H9 (cell line): ENCODE data around the gene NDUFB11. TPM values are rescaled to one million over a fixed set of nuclear protein-coding genes. Genes with fewer than 3 reads are reported as not detected.

Source experiments
- DNase-seq: peaks from one replicate; pipeline ENCODE4 v3.0.0-alpha.2; 2017
- H2AFZ ChIP-seq: one replicate; pipeline ENCODE4 v1.6.1; 2013; ENCODE audit warnings: mild to moderate bottlenecking, low read length, control low read depth, moderate library complexity
- H2AK5ac ChIP-seq: 2 replicates; pipeline ENCODE4 v1.6.1; 2013; ENCODE audit warnings: low read length, control low read depth, mixed read lengths; ENCODE audit not compliant: insufficient read length
- H2BK120ac ChIP-seq: one replicate; pipeline ENCODE4 v1.6.1; 2013; ENCODE audit warnings: low read depth, mild to moderate bottlenecking, low read length, control low read depth, inconsistent platforms; ENCODE audit not compliant: poor library complexity, severe bottlenecking
- H2BK12ac ChIP-seq: 2 replicates; pipeline ENCODE4 v1.6.1; 2013; ENCODE audit warnings: low read length, control low read depth, mixed read lengths, low read depth; ENCODE audit not compliant: insufficient read length
- H2BK15ac ChIP-seq: 2 replicates; pipeline ENCODE4 v1.6.1; 2013; ENCODE audit warnings: low read depth, low read length, control low read depth
- H2BK20ac ChIP-seq: one replicate; pipeline ENCODE4 v1.6.1; 2013; ENCODE audit warnings: low read depth, mild to moderate bottlenecking, low read length, control low read depth, inconsistent platforms; ENCODE audit not compliant: poor library complexity, severe bottlenecking
- H2BK5ac ChIP-seq: 2 replicates; pipeline ENCODE4 v1.6.1; 2013; ENCODE audit warnings: low read length, control low read depth, mixed read lengths; ENCODE audit not compliant: insufficient read length
- H3K14ac ChIP-seq: 2 replicates; pipeline ENCODE4 v1.6.1; 2013; ENCODE audit warnings: low read length, control low read depth; ENCODE audit not compliant: insufficient read depth
- H3K18ac ChIP-seq: 2 replicates; pipeline ENCODE4 v1.6.1; 2013; ENCODE audit warnings: low read depth, mild to moderate bottlenecking, mixed read lengths, low read length, control low read depth; ENCODE audit not compliant: insufficient read length
- H3K23ac ChIP-seq: 2 replicates; pipeline ENCODE4 v1.6.1; 2013; ENCODE audit warnings: low read length, control low read depth, mixed read lengths, low read depth; ENCODE audit not compliant: insufficient read length
- H3K23me2 ChIP-seq: 2 replicates; pipeline ENCODE4 v1.6.1; 2013; ENCODE audit warnings: low read depth, mild to moderate bottlenecking, mixed read lengths, low read length, control low read depth; ENCODE audit not compliant: insufficient read length, poor library complexity, severe bottlenecking
- H3K27ac ChIP-seq: 2 replicates; pipeline ENCODE4 v1.5.1; 2013; ENCODE audit warnings: low read length, control low read depth, mixed read lengths, low read depth; ENCODE audit not compliant: insufficient read length
- H3K27me3 ChIP-seq: 2 replicates; pipeline ENCODE4 v1.6.1; 2013; ENCODE audit warnings: low read length, control low read depth, inconsistent platforms; ENCODE audit not compliant: insufficient read depth
- H3K4ac ChIP-seq: 2 replicates; pipeline ENCODE4 v1.6.1; 2013; ENCODE audit warnings: low read depth, mild to moderate bottlenecking, control low read depth, inconsistent platforms, low read length, moderate library complexity
- H3K4me1 ChIP-seq: 2 replicates; pipeline ENCODE4 v1.6.1; 2013; ENCODE audit warnings: low read length, control low read depth, inconsistent platforms; ENCODE audit not compliant: insufficient read depth
- H3K4me2 ChIP-seq: 2 replicates; pipeline ENCODE4 v1.6.1; 2013; ENCODE audit warnings: low read length, control low read depth, mixed read lengths; ENCODE audit not compliant: insufficient read length, insufficient read depth
- H3K56ac ChIP-seq: 2 replicates; pipeline ENCODE4 v1.6.1; 2013; ENCODE audit warnings: low read depth, mild to moderate bottlenecking, mixed read lengths, low read length, control low read depth; ENCODE audit not compliant: insufficient read length
- H3K79me1 ChIP-seq: 2 replicates; pipeline ENCODE4 v1.6.1; 2013; ENCODE audit warnings: low read depth, mild to moderate bottlenecking, moderate library complexity, low read length, control low read depth, inconsistent platforms; ENCODE audit not compliant: insufficient read depth, poor library complexity, severe bottlenecking
- H3K79me2 ChIP-seq: 2 replicates; pipeline ENCODE4 v1.6.1; 2013; ENCODE audit warnings: low read length, control low read depth, inconsistent platforms; ENCODE audit not compliant: insufficient read depth
- H3K9ac ChIP-seq: 2 replicates; pipeline ENCODE4 v1.6.1; 2013; ENCODE audit warnings: low read length, control low read depth, mixed read lengths; ENCODE audit not compliant: insufficient read length; ENCODE audit errors: extremely low read depth
- H3K9me3 ChIP-seq: one replicate; pipeline ENCODE4 v1.6.1; 2013; ENCODE audit warnings: low read depth, low read length, inconsistent platforms; ENCODE audit not compliant: control insufficient read depth
- H3T11ph ChIP-seq: one replicate; pipeline ENCODE4 v1.6.1; 2013; ENCODE audit warnings: mild to moderate bottlenecking, low read length, control low read depth, inconsistent platforms
- H4K20me1 ChIP-seq: one replicate; pipeline ENCODE4 v1.6.1; 2013; ENCODE audit not compliant: control insufficient read depth, insufficient read length, insufficient read depth
- H4K5ac ChIP-seq: 2 replicates; pipeline ENCODE4 v1.6.1; 2013; ENCODE audit warnings: low read depth, mild to moderate bottlenecking, mixed read lengths, low read length, control low read depth; ENCODE audit not compliant: insufficient read length
- H4K8ac ChIP-seq: replicated peaks from 2 replicates; pipeline ENCODE4 v1.6.1; 2013; ENCODE audit warnings: low read length, control low read depth, mixed read lengths, low read depth; ENCODE audit not compliant: insufficient read length
- H4K91ac ChIP-seq: 2 replicates; pipeline ENCODE4 v1.6.1; 2013; ENCODE audit warnings: low read depth, mild to moderate bottlenecking, moderate library complexity, mixed read lengths, low read length, control low read depth; ENCODE audit not compliant: insufficient read length
- H3K27ac Mint-ChIP-seq, 3 experiments: 2 replicates in 2 of 3; 3 replicates in 1 of 3; pipeline ENCODE4 v1.8.0; 2020 to 2021; ENCODE audit warnings: mixed read lengths in 3 of 3, mild to moderate bottlenecking in 1 of 3, moderate library complexity in 1 of 3
- H3K27me3 Mint-ChIP-seq: 2 replicates; pipeline ENCODE4 v1.8.0; 2021; ENCODE audit warnings: low read depth, mild to moderate bottlenecking, moderate library complexity, mixed read lengths
- H3K36me3 Mint-ChIP-seq, 3 experiments: 2 replicates in 2 of 3; 3 replicates in 1 of 3; pipeline ENCODE4 v1.8.0; 2020 to 2021; ENCODE audit warnings: low read depth in 3 of 3, mixed read lengths in 3 of 3; ENCODE audit not compliant: insufficient read depth in 1 of 3
- H3K4me1 Mint-ChIP-seq, 2 experiments: 2 replicates each; pipeline ENCODE4 v1.8.0; 2020; ENCODE audit warnings: mixed read lengths in 2 of 2
- H3K4me3 Mint-ChIP-seq, 2 experiments: 2 replicates in 1 of 2; 3 replicates in 1 of 2; pipeline ENCODE4 v1.8.0; 2020 to 2021; ENCODE audit warnings: mild to moderate bottlenecking in 2 of 2, mixed read lengths in 2 of 2, moderate library complexity in 1 of 2
- H3K9me3 Mint-ChIP-seq, 2 experiments: 2 replicates in 1 of 2; 3 replicates in 1 of 2; pipeline ENCODE4 v1.8.0; 2020; ENCODE audit warnings: mild to moderate bottlenecking in 2 of 2, mixed read lengths in 2 of 2, moderate library complexity in 1 of 2
- WGBS: extraction: QIAGEN DNeasy Blood & Tissue Kit; methylation state at CpG from one replicate; pipeline ENCODE4 v1.1.7; 2013; ENCODE audit warnings: missing lambda C conversion rate, low lambda C conversion rate, mixed read lengths; ENCODE audit not compliant: insufficient read length; ENCODE audit errors: extremely low coverage; 5-methylcytosine and 5-hydroxymethylcytosine counted together
- total RNA-seq: library from RNA; stranded (reverse); gene quantifications from 2 replicates; pipeline ENCODE4 v1.2.1, GENCODE V29; 2021
- TF ChIP-seq, protein P1 (sequence below): fragments of 200-600 bp; sonication (generic); conservative IDR thresholded peaks from 3 replicates; pipeline ENCODE4 v1.8.0; 2021; ENCODE audit warnings: antibody characterized with exemption, mild to moderate bottlenecking

Gene NDUFB11
- total RNA-seq, 1 experiment from 2014 or later = 100 TPM

DNA sequence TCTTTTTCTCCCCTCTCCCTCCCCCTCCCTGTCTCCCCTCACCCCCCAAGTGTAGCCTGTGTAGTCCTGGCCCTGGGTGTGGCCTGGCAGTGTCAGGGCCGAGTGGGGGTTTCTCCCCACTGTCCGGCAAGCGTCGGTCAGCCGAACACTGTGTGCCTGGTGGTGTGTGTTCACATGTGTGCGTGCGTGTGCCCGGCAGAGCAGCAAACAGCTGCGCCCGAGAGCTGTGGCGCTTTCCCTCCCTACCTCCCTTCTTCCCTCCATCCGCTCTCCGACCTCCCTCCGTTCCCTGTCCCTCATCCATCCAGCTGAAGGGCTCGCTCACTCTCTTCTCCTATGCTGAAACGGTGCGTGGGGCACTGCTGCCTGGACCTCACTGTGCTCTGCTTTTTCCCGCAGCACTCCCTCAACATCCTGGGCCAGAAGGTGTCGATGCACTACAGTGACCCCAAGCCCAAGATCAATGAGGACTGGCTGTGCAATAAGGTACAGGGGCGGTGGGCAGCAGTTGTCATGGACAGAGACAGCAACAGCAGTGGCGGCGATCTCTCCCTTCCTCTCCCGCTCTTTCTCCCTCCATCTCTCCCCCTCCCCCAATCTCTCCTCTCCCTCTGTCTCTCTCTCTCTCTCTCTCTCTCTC, 31.7 kb upstream of the NDUFB11 start:
- no peak overlapping the region for H2BK12ac ChIP-seq
- Mint-ChIP-seq H3K36me3 (peaks cover 46 to 82% (median 81%) of the 10 kb centered on the region in 3 experiments), H3K9me3 (peaks cover 64 to 85% of the 10 kb centered on the region in 2 experiments), H3K27me3 (no peaks in the 10 kb centered on the region; the same call in 1 of the 2 replicates), H3K4me1 (no peaks in the 10 kb centered on the region), H3K27ac (no peak overlapping the region; a peak in 1 of 7 replicates), H3K4me3 (no peak overlapping the region)
- H3K4me1 ChIP-seq = no peaks in the 10 kb centered on the region
- H3K9me3 ChIP-seq = no peaks in the 10 kb centered on the region
- H2BK120ac ChIP-seq = no peak overlapping the region
- no peak overlapping the region for H4K8ac ChIP-seq
- H3K79me1 ChIP-seq = no peaks in the 10 kb centered on the region
- no peak overlapping the region for H4K5ac ChIP-seq
- H3K14ac ChIP-seq = no peak overlapping the region
- no peak overlapping the region for H3K23ac ChIP-seq
- H3K27ac ChIP-seq = no peak overlapping the region
- H3T11ph ChIP-seq = no peak overlapping the region
- H2BK5ac ChIP-seq = no peak overlapping the region
- H3K9ac ChIP-seq = no peak overlapping the region
- no peak overlapping the region for H3K18ac ChIP-seq
- no peak for DNase-seq
- no peak overlapping the region for H3K4ac ChIP-seq
- H4K20me1 ChIP-seq = no peaks in the 10 kb centered on the region
- H3K27me3 ChIP-seq = no peaks in the 10 kb centered on the region; the same call in 1 of the 2 replicates
- WGBS = no CpG with 5 or more reads among the region's 23 CpGs
- H3K79me2 ChIP-seq = no peaks in the 10 kb centered on the region
- H2BK15ac ChIP-seq = no peak overlapping the region
- H4K91ac ChIP-seq = no peak overlapping the region
- H3K4me2 ChIP-seq = peak overlapping the region; percentile 22
- H3K23me2 ChIP-seq = no peaks in the 10 kb centered on the region
- H2BK20ac ChIP-seq = no peak overlapping the region
- H2AK5ac ChIP-seq = no peak overlapping the region
- TF ChIP-seq, protein P1, sequence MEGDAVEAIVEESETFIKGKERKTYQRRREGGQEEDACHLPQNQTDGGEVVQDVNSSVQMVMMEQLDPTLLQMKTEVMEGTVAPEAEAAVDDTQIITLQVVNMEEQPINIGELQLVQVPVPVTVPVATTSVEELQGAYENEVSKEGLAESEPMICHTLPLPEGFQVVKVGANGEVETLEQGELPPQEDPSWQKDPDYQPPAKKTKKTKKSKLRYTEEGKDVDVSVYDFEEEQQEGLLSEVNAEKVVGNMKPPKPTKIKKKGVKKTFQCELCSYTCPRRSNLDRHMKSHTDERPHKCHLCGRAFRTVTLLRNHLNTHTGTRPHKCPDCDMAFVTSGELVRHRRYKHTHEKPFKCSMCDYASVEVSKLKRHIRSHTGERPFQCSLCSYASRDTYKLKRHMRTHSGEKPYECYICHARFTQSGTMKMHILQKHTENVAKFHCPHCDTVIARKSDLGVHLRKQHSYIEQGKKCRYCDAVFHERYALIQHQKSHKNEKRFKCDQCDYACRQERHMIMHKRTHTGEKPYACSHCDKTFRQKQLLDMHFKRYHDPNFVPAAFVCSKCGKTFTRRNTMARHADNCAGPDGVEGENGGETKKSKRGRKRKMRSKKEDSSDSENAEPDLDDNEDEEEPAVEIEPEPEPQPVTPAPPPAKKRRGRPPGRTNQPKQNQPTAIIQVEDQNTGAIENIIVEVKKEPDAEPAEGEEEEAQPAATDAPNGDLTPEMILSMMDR = no peak
- no peak overlapping the region for H2AFZ ChIP-seq
- H3K56ac ChIP-seq = no peak overlapping the region
